ENCODE measurements around the gene MACROD1. TPM values are rescaled to one million over a fixed set of nuclear protein-coding genes. Genes with fewer than 3 reads are reported as not detected.

The MACROD1 gene
- total and polyA plus RNA-seq, 9 of the 15 experiments (the other 6 are each of a cell fraction or from before 2014, with no cell fraction given), result 1.1 to 60.0 (median 26.4) TPM

- TF ChIP-seq BRD9 (IDR thresholded peaks at IDR 0.05; ENCODE audit: low read depth, partially characterized antibody) (peak; percentile 52), CBX3 (IDR thresholded peaks at IDR 0.05; ENCODE audit: borderline replicate concordance in 1 of 2, low read length in 2 of 2) (0 out of 3 replicates have a peak, but pooled peaks of 1 of the 2 experiments have one; percentile 41), MCM7 (IDR thresholded peaks at IDR 0.05) (no peak), SIRT6 (IDR thresholded peaks at IDR 0.05; ENCODE audit: low read depth, low read length) (no peak), ZBTB12 (CRISPR knock-in tag; IDR thresholded peaks at IDR 0.05) (no peak), ZNF766 (CRISPR knock-in tag; conservative IDR thresholded peaks at IDR 0.05) (no peak), SNIP1 (IDR thresholded peaks at IDR 0.05; ENCODE audit: low read depth) (no peak), ZNF398 (CRISPR knock-in tag; IDR thresholded peaks at IDR 0.05) (no peak), RBM17 (IDR thresholded peaks at IDR 0.05; ENCODE audit: borderline replicate concordance, low read depth, low read length) (no peak), SAP30 (IDR thresholded peaks at IDR 0.05; ENCODE audit: borderline replicate concordance, insufficient read depth, low read depth, low read length, poor library complexity, severe bottlenecking) (no peak), PURB (CRISPR knock-in tag; IDR thresholded peaks at IDR 0.05; ENCODE audit: low read depth) (no peak), MEIS2 (IDR thresholded peaks at IDR 0.05; ENCODE audit: partially characterized antibody) (no peak), CREBBP (IDR thresholded peaks at IDR 0.05; ENCODE audit: low read depth, low read length) (no peak), NCOA4 (IDR thresholded peaks at IDR 0.05; ENCODE audit: partially characterized antibody) (no peak), PHB (CRISPR knock-in tag; IDR thresholded peaks at IDR 0.05) (no peak), ASH1L (IDR thresholded peaks at IDR 0.05; ENCODE audit: borderline replicate concordance, low read depth, partially characterized antibody) (no peak), SNRNP70 (optimal IDR thresholded peaks at IDR 0.05; ENCODE audit: low read depth, low read length) (no peak), ZNF175 (CRISPR knock-in tag; IDR thresholded peaks at IDR 0.05; ENCODE audit: low read depth) (no peak)
- TF ChIP-seq, protein P1, sequence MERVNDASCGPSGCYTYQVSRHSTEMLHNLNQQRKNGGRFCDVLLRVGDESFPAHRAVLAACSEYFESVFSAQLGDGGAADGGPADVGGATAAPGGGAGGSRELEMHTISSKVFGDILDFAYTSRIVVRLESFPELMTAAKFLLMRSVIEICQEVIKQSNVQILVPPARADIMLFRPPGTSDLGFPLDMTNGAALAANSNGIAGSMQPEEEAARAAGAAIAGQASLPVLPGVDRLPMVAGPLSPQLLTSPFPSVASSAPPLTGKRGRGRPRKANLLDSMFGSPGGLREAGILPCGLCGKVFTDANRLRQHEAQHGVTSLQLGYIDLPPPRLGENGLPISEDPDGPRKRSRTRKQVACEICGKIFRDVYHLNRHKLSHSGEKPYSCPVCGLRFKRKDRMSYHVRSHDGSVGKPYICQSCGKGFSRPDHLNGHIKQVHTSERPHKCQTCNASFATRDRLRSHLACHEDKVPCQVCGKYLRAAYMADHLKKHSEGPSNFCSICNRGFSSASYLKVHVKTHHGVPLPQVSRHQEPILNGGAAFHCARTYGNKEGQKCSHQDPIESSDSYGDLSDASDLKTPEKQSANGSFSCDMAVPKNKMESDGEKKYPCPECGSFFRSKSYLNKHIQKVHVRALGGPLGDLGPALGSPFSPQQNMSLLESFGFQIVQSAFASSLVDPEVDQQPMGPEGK (CRISPR knock-in tag; IDR thresholded peaks at IDR 0.05; ENCODE audit: borderline replicate concordance), result no peak
- TF ChIP-seq, protein P2, sequence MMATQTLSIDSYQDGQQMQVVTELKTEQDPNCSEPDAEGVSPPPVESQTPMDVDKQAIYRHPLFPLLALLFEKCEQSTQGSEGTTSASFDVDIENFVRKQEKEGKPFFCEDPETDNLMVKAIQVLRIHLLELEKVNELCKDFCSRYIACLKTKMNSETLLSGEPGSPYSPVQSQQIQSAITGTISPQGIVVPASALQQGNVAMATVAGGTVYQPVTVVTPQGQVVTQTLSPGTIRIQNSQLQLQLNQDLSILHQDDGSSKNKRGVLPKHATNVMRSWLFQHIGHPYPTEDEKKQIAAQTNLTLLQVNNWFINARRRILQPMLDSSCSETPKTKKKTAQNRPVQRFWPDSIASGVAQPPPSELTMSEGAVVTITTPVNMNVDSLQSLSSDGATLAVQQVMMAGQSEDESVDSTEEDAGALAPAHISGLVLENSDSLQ (IDR thresholded peaks at IDR 0.05), result no peak
- TF ChIP-seq, protein P3, sequence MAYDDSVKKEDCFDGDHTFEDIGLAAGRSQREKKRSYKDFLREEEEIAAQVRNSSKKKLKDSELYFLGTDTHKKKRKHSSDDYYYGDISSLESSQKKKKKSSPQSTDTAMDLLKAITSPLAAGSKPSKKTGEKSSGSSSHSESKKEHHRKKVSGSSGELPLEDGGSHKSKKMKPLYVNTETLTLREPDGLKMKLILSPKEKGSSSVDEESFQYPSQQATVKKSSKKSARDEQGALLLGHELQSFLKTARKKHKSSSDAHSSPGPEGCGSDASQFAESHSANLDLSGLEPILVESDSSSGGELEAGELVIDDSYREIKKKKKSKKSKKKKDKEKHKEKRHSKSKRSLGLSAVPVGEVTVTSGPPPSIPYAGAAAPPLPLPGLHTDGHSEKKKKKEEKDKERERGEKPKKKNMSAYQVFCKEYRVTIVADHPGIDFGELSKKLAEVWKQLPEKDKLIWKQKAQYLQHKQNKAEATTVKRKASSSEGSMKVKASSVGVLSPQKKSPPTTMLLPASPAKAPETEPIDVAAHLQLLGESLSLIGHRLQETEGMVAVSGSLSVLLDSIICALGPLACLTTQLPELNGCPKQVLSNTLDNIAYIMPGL (CRISPR knock-in tag; IDR thresholded peaks at IDR 0.05), result no peak
These were observed 38.6 kb upstream of the MACROD1 start (continued) for GRCh38 chr11:64204464-64204989.
